Measurements from ENCODE around the gene USP53. TPM values are rescaled to one million over a fixed set of nuclear protein-coding genes. Genes with fewer than 3 reads are reported as not detected.

Gene USP53
- total and polyA plus RNA-seq, 2 of the 13 experiments (the other 11 are each of a cell fraction or from before 2014, with no cell fraction given): 5.3 to 8.1 TPM

GRCh38 chr4:119314356-119314755 is 101.8 kb downstream of the USP53 start:
- CTCF ChIA-PET (ENCODE audit: low intra/inter-chr PET ratio, low total read pairs): interaction anchor here (0.9 to 1.3 kb wide), 3 partner anchors 148 to 312 kb away, joined by 3 to 5 read pairs (median 3); no protein-coding TSS in a partner anchor
- no peak overlapping the region for H3K9ac ChIP-seq (ENCODE audit: insufficient read depth, low read depth, low read length)
- peaks cover 3% of the 10 kb centered on the region; the same call in 1 of the 2 replicates for H4K20me1 ChIP-seq (ENCODE audit: insufficient read depth, low read length)
- intact Hi-C loops (cut with micrococcal nuclease; ENCODE audit: unreplicated experiment) (loop anchor here (1.0 to 5.0 kb wide), 3 partner anchors 148 to 315 kb away; no protein-coding TSS in a partner anchor), in situ Hi-C loops (cut with HindIII; ENCODE audit: extremely low pct_ligation_motif_present, low pct_unique_long_range_greater_than_20kb) (loop anchor here (10.0 kb wide), 2 partner anchors 170 to 310 kb away; partner anchors contain the start of gene PDE5A)
- ATAC-seq: peak; percentile 75
- H3K4me2 ChIP-seq (ENCODE audit: low read depth, low read length): no peak overlapping the region
- POLR2A ChIA-PET: no interaction called here
- WGBS (ENCODE audit: low lambda C conversion rate): 72% methylated on average over 4 of the region's 4 CpGs
- no peaks in the 10 kb centered on the region for H3K79me2 ChIP-seq (ENCODE audit: insufficient read depth, low read length)
- H2AFZ ChIP-seq (ENCODE audit: low read length): no peak overlapping the region
- H3K4me1 ChIP-seq (ENCODE audit: insufficient read depth, low read length): no peaks in the 10 kb centered on the region
- H3K27ac ChIP-seq (ENCODE audit: extremely low read length, insufficient read depth, low read length): no peak overlapping the region
- no peak overlapping the region for H3K4me3 ChIP-seq (replicated peaks in 1 of 3; ENCODE audit: insufficient read depth in 1 of 3, low read depth in 2 of 3, low read length in 3 of 3)
- peak; percentile 67 for FAIRE-seq
- peak; percentile 41 for DNase-seq (ENCODE audit: low spot score)
- no peaks in the 10 kb centered on the region for H3K9me3 ChIP-seq (ENCODE audit: low read length)
- H3K36me3 ChIP-seq (replicated peaks in 1 of 2; ENCODE audit: control insufficient read depth in 1 of 2, insufficient read depth in 2 of 2, low read length in 2 of 2): no peaks in the 10 kb centered on the region
- no TSS peak for BruUV-seq (replicated peaks)
- H3K27me3 ChIP-seq (ENCODE audit: control insufficient read depth in 1 of 2, insufficient read depth in 2 of 2, low read length in 2 of 2): no peaks in the 10 kb centered on the region
- TF ChIP-seq ZNF260 (CRISPR knock-in tag; IDR thresholded peaks at IDR 0.05; ENCODE audit: borderline replicate concordance, low read depth) (no peak), PHF5A (CRISPR knock-in tag; IDR thresholded peaks at IDR 0.05; ENCODE audit: low read depth, unreplicated experiment) (no peak), HMG20A (CRISPR knock-in tag; IDR thresholded peaks at IDR 0.05; ENCODE audit: borderline replicate concordance) (no peak), RAD21 (CRISPR knock-in tag; IDR thresholded peaks at IDR 0.05) (peak; percentile 38; the same call in 1 of the 2 replicates), STAG1 (CRISPR knock-in tag; IDR thresholded peaks at IDR 0.05) (peak; percentile 78), PRDM4 (CRISPR knock-in tag; IDR thresholded peaks at IDR 0.05; ENCODE audit: borderline replicate concordance) (no peak), XRCC5 (optimal IDR thresholded peaks at IDR 0.05; ENCODE audit: low read length) (no peak), TMF1 (CRISPR knock-in tag; IDR thresholded peaks at IDR 0.05; ENCODE audit: low read depth) (no peak), HNF4G (IDR thresholded peaks at IDR 0.05; ENCODE audit: borderline replicate concordance, low read depth, low read length) (no peak), HNF4G (CRISPR knock-in tag; IDR thresholded peaks at IDR 0.05; ENCODE audit: borderline replicate concordance, low read depth) (no peak), E2F1 (CRISPR knock-in tag; IDR thresholded peaks at IDR 0.05) (no peak), ZNF678 (CRISPR knock-in tag; IDR thresholded peaks at IDR 0.05) (no peak), SMC3 (IDR thresholded peaks at IDR 0.05; ENCODE audit: low read length) (peak; percentile 55), ASH2L (IDR thresholded peaks at IDR 0.05; ENCODE audit: insufficient read length, low read depth, low read length) (no peak), NFIC (IDR thresholded peaks at IDR 0.05; ENCODE audit: low read length) (no peak), PLSCR1 (CRISPR knock-in tag; IDR thresholded peaks at IDR 0.05; ENCODE audit: borderline replicate concordance) (no peak), NCOA1 (CRISPR knock-in tag; IDR thresholded peaks at IDR 0.05) (no peak)
- TF ChIP-seq, protein P1, sequence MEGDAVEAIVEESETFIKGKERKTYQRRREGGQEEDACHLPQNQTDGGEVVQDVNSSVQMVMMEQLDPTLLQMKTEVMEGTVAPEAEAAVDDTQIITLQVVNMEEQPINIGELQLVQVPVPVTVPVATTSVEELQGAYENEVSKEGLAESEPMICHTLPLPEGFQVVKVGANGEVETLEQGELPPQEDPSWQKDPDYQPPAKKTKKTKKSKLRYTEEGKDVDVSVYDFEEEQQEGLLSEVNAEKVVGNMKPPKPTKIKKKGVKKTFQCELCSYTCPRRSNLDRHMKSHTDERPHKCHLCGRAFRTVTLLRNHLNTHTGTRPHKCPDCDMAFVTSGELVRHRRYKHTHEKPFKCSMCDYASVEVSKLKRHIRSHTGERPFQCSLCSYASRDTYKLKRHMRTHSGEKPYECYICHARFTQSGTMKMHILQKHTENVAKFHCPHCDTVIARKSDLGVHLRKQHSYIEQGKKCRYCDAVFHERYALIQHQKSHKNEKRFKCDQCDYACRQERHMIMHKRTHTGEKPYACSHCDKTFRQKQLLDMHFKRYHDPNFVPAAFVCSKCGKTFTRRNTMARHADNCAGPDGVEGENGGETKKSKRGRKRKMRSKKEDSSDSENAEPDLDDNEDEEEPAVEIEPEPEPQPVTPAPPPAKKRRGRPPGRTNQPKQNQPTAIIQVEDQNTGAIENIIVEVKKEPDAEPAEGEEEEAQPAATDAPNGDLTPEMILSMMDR (CRISPR knock-in tag; IDR thresholded peaks at IDR 0.05): peak; percentile 61
- TF ChIP-seq, protein P2, sequence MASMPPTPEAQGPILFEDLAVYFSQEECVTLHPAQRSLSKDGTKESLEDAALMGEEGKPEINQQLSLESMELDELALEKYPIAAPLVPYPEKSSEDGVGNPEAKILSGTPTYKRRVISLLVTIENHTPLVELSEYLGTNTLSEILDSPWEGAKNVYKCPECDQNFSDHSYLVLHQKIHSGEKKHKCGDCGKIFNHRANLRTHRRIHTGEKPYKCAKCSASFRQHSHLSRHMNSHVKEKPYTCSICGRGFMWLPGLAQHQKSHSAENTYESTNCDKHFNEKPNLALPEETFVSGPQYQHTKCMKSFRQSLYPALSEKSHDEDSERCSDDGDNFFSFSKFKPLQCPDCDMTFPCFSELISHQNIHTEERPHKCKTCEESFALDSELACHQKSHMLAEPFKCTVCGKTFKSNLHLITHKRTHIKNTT (CRISPR knock-in tag; IDR thresholded peaks at IDR 0.05): no peak
